K562 (cell line): ENCODE measurements around the gene ECM1. TPM values are rescaled to one million over a fixed set of nuclear protein-coding genes. Genes with fewer than 3 reads are reported as not detected.

ENCODE experiments used
- CHD1 ChIP-seq: fragments of 200-600 bp; sonication (generic); IDR thresholded peaks from one replicate; pipeline ENCODE4 v1.6.1; 2012; ENCODE audit warnings: mild to moderate bottlenecking, moderate library complexity, low read length, inconsistent platforms
- CTCFL ChIP-seq: IDR thresholded peaks from 2 replicates; pipeline ENCODE4 v1.6.1; 2011; ENCODE audit warnings: borderline replicate concordance, low read depth, mild to moderate bottlenecking, moderate library complexity, low read length; ENCODE audit not compliant: insufficient read depth, poor library complexity, severe bottlenecking
- ESRRB ChIP-seq: fragments of 250-450 bp; sonication (Bioruptor Pico); IDR thresholded peaks from 2 replicates; pipeline ENCODE4 v1.5.0; 2020; ENCODE audit warnings: mild to moderate bottlenecking, moderate library complexity, borderline replicate concordance
- FOS ChIP-seq: IDR thresholded peaks from 3 replicates; pipeline ENCODE4 v1.6.1; 2011; ENCODE audit not compliant: insufficient read length; ENCODE audit errors: extremely low read depth
- FOXA3 ChIP-seq, 2 experiments: fragments of 450-650 bp in 1 of 2; sonication (generic) in 1 of 2; formaldehyde crosslinking; IDR thresholded peaks in 1 of 2; conservative IDR thresholded peaks in 1 of 2; 2 replicates each; pipeline versions ENCODE4 v1.4.0 to v1.8.0; 2020 to 2022; ENCODE audit warnings: mild to moderate bottlenecking in 2 of 2, missing genetic modification reagents in 1 of 2
- HDAC2 ChIP-seq: fragments of 450-650 bp; IDR thresholded peaks from 2 replicates; pipeline ENCODE4 v1.6.1; 2016; ENCODE audit warnings: mild to moderate bottlenecking
- HIVEP1 ChIP-seq: fragments of 250-450 bp; sonication (Bioruptor Pico); IDR thresholded peaks from 2 replicates; pipeline ENCODE4 v1.4.0; 2020; ENCODE audit warnings: mild to moderate bottlenecking
- KLF16 ChIP-seq: IDR thresholded peaks from 2 replicates; pipeline ENCODE4 v1.6.1; 2016; ENCODE audit warnings: antibody characterized with exemption
- LEF1 ChIP-seq: fragments of 450-650 bp; IDR thresholded peaks from 2 replicates; pipeline ENCODE4 v1.6.1; 2016; ENCODE audit warnings: mild to moderate bottlenecking
- NFXL1 ChIP-seq: fragments of 450-650 bp; formaldehyde crosslinking; IDR thresholded peaks from 2 replicates; pipeline ENCODE4 v1.4.0; 2021; ENCODE audit warnings: mild to moderate bottlenecking
- NUFIP1 ChIP-seq: fragments of 450-650 bp; IDR thresholded peaks from 2 replicates; pipeline ENCODE4 v1.6.1; 2018; ENCODE audit not compliant: partially characterized antibody
- PRPF4 ChIP-seq: fragments of 200-400 bp; formaldehyde crosslinking; IDR thresholded peaks from one replicate; pipeline ENCODE4 v1.6.1; 2017; ENCODE audit warnings: low read length, low read depth, mild to moderate bottlenecking; ENCODE audit not compliant: insufficient read depth, poor library complexity, severe bottlenecking
- RBFOX2 ChIP-seq: fragments of 200-400 bp; formaldehyde crosslinking; IDR thresholded peaks from 2 replicates; pipeline ENCODE4 v1.6.1; 2017; ENCODE audit warnings: low read depth, mild to moderate bottlenecking, low read length, moderate library complexity
- RBM25 ChIP-seq: fragments of 200-400 bp; formaldehyde crosslinking; IDR thresholded peaks from 2 replicates; pipeline ENCODE4 v1.6.1; 2018; ENCODE audit warnings: low read length, low read depth, moderate library complexity; ENCODE audit not compliant: severe bottlenecking
- SIN3B ChIP-seq: fragments of 450-650 bp; IDR thresholded peaks from 2 replicates; pipeline ENCODE4 v1.6.1; 2017; ENCODE audit warnings: low read depth, mild to moderate bottlenecking, moderate library complexity
- SLC30A9 ChIP-seq: fragments of 250-450 bp; sonication (Bioruptor Pico); IDR thresholded peaks from 2 replicates; pipeline ENCODE4 v1.8.0; 2022; ENCODE audit warnings: mild to moderate bottlenecking, moderate library complexity
- SPI1 ChIP-seq: IDR thresholded peaks from 2 replicates; pipeline ENCODE4 v1.6.1; 2011; ENCODE audit warnings: low read depth, low read length, control low read depth, borderline replicate concordance
- TCFL5 ChIP-seq: fragments of 250-450 bp; sonication (Bioruptor Pico); conservative IDR thresholded peaks from 2 replicates; pipeline ENCODE4 v1.6.1; 2021; ENCODE audit warnings: mild to moderate bottlenecking, moderate library complexity, matching md5 sums
- TEAD1 ChIP-seq, 2 experiments: fragments of 450-650 bp in 1 of 2; sonication (generic) in 1 of 2; formaldehyde crosslinking; IDR thresholded peaks; 2 replicates each; pipeline versions ENCODE4 v1.4.0 to v1.8.0; 2020 to 2022; ENCODE audit warnings: mild to moderate bottlenecking in 2 of 2, missing genetic modification reagents in 1 of 2
- ZBTB1 ChIP-seq: sonication (generic); formaldehyde crosslinking; IDR thresholded peaks from 2 replicates; pipeline ENCODE4 v1.8.1; 2023; ENCODE audit warnings: missing genetic modification reagents, low read depth, mild to moderate bottlenecking, borderline replicate concordance
- ZFP1 ChIP-seq: fragments of 450-650 bp; formaldehyde crosslinking; IDR thresholded peaks from 2 replicates; pipeline ENCODE4 v1.4.0; 2020; ENCODE audit warnings: mild to moderate bottlenecking, mixed read lengths
- ZNF124 ChIP-seq: sonication (generic); formaldehyde crosslinking; IDR thresholded peaks from 2 replicates; pipeline ENCODE4 v1.8.1; 2022; ENCODE audit warnings: missing genetic modification reagents
- ZNF79 ChIP-seq: fragments of 250-450 bp; sonication (Bioruptor Pico); IDR thresholded peaks from 2 replicates; pipeline ENCODE4 v1.4.0; 2020; ENCODE audit warnings: low read depth, mild to moderate bottlenecking, moderate library complexity
- polyA plus RNA-seq, 8 experiments: library from polyadenylated mRNA; depleted of rRNA in 4 of 8; stranded (reverse) in 5 of 8; unstranded in 3 of 8; fragments of >200 nt; fragmentation: Nextera tagmentation in 2 of 8; fragmentation: Illumina TruSeq in 1 of 8; extraction: Ambion mirVana in 2 of 8; extraction: Trizol in 1 of 8; gene quantifications; 2 replicates each; pipeline versions ENCODE4 v1.2.1 to v1.2.3, GENCODE V29; 2011 to 2014; ENCODE audit warnings: inconsistent platforms in 1 of 8, missing spikeins in 1 of 8
- total RNA-seq, 7 experiments: library from RNA; depleted of rRNA in 6 of 7; stranded (reverse); fragments of >200 nt in 6 of 7; fragmentation: Illumina TruSeq in 2 of 7; extraction: Trizol in 2 of 7; gene quantifications; 2 replicates each; pipeline versions ENCODE4 v1.2.1 to v1.2.3, GENCODE V29; 2011 to 2021; ENCODE audit warnings: low replicate concordance in 1 of 7

The ECM1 gene
- total and polyA plus RNA-seq, 9 of the 15 experiments (the other 6 are each of a cell fraction or from before 2014, with no cell fraction given): 6.6 to 52.2 (median 12.8) TPM

- TF ChIP-seq ZNF124: no peak
- TF ChIP-seq HDAC2: peak; percentile 74
- TF ChIP-seq TEAD1 (CRISPR knock-in tag; IDR thresholded peaks at IDR 0.05): no peak
- no peak for TF ChIP-seq KLF16
- TF ChIP-seq FOS: no peak
- peak; percentile 93 for TF ChIP-seq CHD1
- TF ChIP-seq PRPF4: no peak
- no peak for TF ChIP-seq NFXL1 (CRISPR knock-in tag)
- no peak for TF ChIP-seq RBM25
- TF ChIP-seq RBFOX2: peak; percentile 83
- TF ChIP-seq ZFP1 (CRISPR knock-in tag): no peak
- no peak for TF ChIP-seq FOXA3 (CRISPR knock-in tag; conservative IDR thresholded peaks at IDR 0.05 in 1 of 2, IDR thresholded peaks at IDR 0.05 in 1 of 2)
- TF ChIP-seq ESRRB (CRISPR knock-in tag): no peak
- peak; percentile 8; the same call in 1 of the 2 replicates for TF ChIP-seq SIN3B
- no peak for TF ChIP-seq LEF1
- TF ChIP-seq ZNF79 (CRISPR knock-in tag): no peak
- TF ChIP-seq SPI1: no peak
- peak; percentile 43; the same call in 1 of the 2 replicates for TF ChIP-seq HIVEP1
- TF ChIP-seq NUFIP1: no peak
- peak; percentile 42 for TF ChIP-seq CTCFL
- no peak for TF ChIP-seq TCFL5 (CRISPR knock-in tag)
- TF ChIP-seq ZBTB1 (CRISPR knock-in tag): peak; percentile 57; the same call in 1 of the 2 replicates
- no peak for TF ChIP-seq SLC30A9 (CRISPR knock-in tag)
Measured at GRCh38 chr1:150548632-150549495, 41.0 kb downstream of the ECM1 start, which contains the start of gene ADAMTSL4 (continued).
